GM19025 (cell line): ENCODE measurements around the gene GNL2.

Source experiments
- ATAC-seq: cut with Tn5 transposase; IDR thresholded peaks from one replicate; pipeline ENCODE4 v1.9.1; 2021; ENCODE audit warnings: mild to moderate bottlenecking, low read depth, moderate library complexity; ENCODE audit not compliant: unreplicated experiment

GNL2 gene

DNA sequence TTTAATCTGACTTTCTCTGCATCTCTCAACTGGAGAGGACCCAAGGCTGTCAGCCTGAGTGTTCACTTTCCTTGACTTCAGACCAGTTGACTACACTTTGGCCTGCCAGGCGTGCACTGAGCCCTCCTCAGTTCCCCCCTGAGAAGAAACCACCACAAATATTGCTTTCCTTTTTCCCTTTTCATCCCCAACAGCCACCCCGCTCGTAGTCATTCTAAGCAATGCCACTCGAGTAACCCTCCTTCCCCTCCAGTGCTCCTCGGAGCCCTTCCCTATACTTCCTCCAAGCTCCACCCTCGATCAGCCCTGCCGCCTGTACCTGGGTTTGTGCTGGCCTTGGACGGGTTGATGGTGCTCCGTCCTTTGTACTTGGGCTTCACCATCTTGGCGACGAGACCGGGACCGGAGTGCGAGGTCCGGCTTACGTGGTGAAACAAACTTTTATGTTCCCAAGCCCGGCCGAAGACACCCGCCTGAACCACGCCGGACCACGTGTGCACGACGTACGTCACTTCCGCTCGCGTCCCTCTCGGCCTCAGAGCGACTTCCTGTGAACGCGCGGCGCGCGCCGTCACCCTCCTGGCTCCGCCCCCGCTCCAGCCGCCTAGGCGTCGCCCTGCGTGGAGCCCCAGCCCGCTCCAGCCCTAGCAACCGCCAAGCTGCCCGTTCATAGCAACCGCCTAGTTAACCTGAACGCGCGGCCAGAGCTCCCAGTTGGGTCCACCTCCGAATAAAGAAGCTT, at the start of gene GNL2:
TSS of gene GNL2 (minus strand) at position 498 of the 742 bp plus-strand sequence. CDS start at position 383, 115 bp downstream.
- ATAC-seq: peak; percentile 98

DNA sequence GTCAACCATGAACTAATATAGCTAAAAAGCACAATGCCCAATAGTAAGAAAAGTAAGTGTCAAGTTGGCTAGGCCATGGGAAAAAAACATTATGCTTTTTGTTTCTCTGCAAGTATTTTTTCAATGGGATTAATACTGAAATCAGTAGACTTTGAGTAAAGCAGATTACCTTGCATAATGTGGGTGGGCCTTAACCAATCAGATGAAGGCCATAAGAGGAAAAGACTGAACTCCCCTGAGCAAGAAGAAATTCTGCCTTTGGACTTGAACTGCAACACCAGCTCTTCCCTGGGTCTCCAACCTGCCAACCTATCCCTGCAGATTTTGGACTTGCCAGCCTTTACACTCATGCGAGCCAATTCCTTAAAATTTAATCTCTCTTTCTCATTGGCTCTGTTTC, 45.3 kb upstream of the GNL2 start:
- no peak for ATAC-seq

DNA sequence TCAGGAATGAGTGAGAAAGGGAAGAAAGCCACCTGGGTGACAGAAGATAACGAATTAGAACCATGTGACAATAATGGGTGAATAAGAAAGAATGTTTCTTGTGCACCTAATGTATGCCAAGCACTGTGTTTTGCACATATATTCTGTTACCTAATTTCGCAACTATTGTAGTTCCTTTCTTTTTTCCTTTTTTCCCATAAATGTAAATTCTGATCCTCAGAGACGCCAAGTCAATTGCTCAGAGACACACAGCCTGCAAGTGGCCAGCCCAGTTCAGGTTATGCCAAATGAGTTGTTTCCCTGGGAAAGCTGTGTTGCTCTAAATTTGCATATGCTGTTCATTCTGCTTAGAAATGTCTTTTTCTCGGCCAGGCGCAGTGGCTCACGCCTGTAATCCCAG, 40.7 kb upstream of the GNL2 start:
- no peak for ATAC-seq

DNA sequence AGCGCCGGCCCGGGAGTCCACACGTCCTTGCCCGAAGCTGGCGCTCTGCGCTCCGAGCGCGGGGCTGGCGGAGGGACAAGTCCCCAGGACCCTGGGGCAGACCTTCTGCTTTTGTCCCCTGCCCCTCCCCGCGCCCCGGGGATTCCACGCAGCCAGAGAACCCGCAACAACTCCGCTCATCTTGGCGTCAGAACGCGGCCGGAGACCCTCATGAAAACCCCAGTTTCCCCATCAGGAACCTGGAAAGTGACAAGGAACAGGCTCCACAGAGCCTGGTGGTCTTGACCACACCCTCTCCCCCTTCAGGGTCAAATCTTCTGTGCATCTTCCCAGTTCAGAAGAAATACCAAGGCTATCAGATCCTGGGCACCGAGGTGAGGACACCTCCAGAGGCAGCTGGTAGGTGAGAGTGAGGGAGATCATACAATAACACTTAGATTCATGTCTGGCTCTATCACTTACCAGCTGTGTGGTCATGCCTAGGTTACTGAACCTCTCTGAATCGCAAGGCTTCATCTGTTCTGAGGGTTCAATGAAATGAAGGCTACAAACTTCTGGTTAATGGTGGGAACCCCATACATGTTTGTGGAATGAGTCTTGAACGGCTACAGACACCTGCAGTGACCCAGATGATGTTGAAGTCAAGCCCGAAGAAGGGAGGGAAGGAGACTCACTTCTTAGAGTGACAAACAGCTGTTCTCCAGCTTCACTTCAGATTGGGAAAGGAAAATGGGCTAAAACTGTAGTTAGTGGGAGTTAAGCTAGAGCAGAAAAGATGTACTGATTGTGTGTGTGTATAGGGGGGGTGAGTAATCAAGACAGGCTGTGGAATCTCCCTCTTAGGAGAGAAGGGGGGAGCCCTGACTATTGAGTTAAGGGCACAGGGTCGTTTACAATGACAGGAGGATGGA, 39.5 kb upstream of the GNL2 start:
- ATAC-seq: no peak

DNA sequence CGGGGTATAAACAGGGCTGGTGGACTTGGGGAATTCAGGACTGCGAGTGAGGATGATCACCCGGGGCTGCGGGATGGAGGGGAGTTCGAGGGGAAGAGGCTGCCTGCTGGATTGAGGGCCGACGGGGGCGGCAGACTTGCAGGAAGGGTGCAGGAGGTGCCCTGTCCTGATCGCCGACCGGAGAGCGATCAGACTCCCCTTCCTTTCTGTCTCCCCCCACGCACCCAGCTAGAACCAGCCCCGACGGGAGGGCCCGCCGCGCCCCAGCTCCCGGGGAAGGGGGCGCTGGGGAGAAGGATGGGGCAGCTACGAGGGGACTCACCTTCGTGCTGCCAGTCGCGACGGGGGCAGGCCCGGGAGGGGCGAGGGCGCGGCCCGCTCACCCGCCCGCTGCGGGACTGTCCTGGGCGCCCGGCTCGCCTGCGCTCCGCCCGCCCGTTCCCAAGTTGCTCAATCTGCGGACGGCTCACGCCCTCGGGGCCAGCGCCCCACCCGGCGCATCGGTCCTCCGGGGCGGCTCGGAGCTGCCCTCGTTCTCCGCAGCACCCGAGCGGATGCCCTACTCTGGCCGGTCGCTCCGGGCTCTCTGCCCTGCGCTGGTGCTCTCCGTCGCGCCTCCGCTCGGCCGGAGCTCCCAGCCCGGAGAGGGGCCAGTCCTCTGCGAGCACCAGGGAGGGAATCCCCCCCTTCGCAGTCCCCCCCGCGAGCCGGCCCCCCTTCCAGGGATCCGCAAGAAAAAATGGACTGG, 38.7 kb upstream of the GNL2 start, which contains the start of gene RSPO1:
TSS of gene RSPO1 (minus strand) at position 649 of the 748 bp plus-strand sequence. CDS start 5,231 bp downstream, outside the sequence.
- no peak for ATAC-seq

DNA sequence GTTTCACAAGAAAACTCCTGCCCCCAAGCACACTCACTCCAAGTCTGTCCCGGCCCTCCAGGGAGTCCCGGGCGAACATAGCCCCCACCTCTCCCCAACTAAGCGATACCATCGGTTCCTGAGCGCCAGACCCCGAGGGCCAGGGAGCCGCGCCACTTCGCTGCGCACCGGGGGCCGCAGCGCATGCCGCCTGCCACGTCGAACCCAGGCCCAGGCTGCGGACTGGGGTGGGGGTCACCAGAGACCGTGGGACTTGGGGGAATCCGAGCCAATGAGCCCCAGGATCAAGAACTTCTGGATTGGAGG, 38.2 kb upstream of the GNL2 start:
- ATAC-seq: no peak

DNA sequence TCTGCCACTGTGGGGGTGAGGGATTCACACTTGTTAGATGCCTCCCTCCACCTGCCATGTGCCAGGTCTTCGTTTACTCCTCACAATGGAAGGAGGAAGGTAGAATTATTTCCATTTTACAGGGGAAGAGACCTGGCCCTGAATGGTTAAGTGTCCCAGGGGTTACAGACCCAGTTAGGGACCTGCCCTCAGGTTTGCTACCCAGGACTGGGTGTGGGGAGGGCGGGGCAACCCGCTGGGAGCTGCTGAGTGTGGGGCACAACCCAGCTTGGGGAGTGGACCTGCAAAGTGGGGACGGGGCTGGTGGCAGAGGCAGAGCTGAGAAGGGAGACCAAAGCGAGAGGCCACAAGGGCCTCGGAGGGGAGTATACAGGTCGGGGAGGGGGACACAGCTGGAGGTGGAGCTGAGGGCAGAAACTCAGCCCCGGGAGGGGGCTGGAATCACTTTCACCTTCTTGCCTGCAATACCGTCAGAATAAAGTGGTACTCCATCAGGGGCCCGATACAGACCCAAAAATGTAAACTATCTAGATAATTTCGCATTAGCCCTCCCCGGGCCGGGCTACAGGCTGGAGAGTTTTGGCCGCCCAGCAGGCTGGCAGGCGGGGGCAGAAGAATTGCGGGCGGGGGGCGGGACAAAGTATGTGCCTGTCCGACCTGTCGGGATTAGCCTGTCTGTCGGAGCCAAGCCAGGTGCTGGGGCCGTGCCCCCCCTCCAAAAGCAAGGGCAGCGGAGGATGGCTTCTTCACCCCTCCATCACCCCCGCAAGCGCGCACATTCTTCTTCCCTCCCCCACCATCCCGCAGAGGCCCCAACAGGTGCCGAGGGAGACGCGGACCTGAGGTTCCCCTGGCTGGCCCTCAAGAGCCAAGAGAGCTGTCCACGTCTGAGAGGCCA, 37.6 kb upstream of the GNL2 start:
- ATAC-seq: no peak

DNA sequence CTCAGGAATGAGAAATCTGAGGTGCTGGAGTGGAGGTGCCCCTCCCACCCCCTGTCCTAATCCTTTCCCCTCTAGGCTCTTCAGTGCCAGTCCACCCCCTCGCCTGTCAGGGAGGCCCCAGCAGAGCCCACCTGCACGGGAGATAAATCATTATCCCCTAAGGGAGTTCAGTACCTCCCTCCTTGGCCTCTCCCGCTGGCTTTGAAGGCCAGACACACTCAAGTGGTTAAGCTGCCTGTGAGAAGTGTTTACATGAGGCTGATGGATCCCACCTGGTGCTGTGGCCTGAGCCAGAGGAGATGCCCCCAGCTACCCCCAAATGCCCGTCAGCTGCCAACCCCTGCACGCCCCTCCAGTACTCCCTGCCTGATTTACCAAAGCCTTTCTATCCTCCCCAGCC, 35.3 kb upstream of the GNL2 start:
- ATAC-seq: no peak

DNA sequence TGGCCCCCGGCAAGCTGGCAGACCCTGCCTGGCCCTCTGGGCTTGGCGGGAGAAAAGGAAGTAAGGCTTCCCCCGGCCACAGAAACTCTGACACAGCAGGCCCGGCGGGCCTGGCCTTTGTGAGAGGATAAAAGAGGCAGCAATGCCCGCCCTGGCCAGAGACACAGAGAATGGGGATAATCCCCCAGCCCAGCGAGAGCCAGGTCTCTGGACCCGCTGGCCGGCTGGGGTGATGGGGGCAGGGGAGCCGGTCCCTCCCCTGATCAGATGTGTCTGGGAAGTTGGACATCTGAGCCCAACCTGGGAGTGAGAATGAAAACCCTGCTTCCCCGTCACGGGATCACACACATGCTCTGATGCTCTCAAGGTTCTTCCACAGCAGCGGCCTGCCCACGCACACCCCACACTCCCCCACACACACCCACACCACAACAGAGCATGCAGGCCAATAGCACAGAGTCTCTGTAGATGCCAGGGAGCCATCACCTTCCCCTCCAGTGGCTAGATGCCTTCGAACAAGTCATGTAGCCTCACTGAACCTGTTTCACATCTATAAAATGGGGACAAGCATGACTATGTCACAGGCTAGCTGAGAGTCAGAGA, 34.8 kb upstream of the GNL2 start:
- no peak for ATAC-seq

DNA sequence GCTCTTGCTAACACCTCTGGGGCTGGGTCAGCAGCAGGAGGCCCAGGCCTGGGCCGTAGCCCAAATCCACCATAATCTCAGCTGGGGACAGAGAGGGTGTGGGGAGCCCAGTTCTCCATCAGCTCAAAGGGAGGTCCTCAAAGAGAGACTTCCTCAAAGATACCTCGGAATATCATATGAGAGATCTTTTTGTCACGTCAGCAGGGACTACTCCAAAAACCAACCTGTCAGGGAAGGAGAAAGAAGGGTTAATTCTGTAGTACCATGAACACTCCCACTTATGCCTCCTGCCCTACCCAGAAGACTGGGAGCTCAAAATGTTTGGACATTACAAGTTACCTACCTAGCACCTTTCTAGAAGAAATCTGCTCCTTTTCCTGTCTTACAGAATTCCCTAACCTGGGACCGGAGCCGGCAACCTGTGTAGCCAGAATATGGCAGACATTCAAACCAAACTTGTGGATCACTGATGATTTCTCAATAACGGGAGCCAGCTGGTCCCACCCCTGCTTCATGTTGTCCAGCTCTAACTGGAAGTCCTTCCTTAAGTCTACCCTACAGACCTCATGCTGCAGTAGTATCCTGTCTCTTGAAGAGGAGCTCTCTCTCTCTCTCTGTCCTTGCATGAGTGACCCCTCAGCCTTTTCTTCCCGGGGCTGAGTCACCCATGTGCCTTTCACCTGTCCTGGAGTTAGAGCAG, 34.1 kb upstream of the GNL2 start:
- ATAC-seq: no peak

DNA sequence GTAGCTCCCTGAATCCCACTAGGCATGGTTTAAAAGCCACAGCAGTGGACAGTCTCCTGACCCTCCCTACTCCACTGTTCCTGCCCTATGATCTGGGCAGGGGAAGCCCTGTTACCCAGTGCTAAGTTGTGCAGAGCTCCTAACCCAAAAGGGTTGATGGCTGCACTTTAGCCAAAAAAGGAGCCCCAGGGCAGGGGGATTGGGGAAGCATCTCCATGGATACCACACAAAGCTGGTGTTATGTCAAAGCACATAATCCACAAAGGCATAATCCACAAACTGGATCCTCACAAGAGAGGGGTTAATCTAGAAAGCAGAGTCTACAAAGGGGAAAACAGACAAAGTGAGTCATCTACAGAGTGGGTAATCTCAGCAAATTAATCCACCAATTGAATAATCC, 33.3 kb upstream of the GNL2 start:
- ATAC-seq: no peak

DNA sequence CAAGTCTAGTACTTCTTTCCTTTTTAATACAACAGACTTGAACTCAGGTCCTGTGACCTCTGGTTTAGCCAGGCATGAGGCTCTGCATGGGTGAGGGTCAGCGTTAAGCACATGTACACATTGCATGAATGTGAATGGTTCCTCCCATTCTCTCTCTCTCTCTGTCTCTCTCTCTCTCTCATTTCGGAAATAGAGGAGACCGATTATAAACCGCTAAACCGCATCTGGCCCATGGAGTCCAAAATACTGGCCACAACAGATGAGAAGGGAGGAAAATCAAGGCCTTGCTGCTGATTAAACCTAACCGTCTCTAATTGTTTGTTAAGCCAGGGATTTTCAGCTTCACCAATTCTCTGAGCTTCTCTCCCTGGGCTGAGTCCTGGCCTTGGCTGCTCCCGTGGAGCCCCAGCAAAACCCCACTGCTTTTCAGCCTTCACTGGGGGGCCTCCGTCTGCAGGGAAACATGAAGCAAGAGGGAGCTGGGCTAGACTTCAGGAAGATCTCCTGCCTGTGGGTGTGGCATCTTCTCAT, 32.4 kb upstream of the GNL2 start:
- ATAC-seq: no peak

DNA sequence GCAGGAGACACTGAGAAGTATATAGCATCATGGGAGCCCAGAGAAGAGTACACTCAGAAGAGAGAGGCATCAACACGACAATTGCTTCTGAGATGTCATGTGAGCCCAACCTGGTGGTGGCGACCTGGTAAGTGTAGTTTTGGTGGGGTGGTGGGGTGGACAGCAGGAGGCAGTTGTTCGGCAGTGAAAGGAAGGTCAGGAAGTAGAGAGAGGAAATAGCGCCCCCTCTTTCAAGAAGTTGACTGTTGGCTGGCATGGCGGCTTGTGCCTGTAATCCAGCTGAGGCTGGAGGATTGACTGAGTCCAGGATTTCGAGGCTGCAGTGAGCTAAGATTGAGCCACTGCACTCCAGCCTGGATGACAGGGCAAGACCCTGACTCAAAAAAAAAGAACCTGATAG, 26.4 kb upstream of the GNL2 start:
- ATAC-seq: no peak

DNA sequence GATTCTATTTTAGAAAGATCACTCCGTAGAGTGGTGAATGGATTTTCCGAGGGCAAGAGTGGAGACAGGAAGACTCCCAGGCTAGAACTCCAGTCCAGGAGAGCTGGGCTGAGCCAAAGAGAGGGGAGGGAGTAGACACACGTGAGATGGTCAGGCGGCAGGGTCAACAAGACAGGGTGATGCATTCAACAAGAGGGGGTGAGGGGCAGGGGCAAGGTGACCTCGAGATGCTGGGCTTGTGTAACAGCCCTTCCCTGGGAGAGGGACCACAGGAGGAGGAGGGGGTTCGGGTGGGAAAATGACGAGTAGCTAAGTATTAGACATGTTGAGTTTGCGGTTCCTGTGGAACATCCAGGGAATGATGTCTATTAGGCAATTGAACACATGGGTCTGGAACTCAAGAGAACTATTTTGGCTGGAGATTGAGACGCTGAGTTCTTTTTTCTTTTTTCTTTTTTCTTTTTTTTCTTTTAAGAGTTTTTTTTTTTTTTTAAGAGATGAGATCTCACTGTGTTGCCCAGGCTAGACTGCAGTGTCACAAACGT, 25.7 kb upstream of the GNL2 start:
- no peak for ATAC-seq

DNA sequence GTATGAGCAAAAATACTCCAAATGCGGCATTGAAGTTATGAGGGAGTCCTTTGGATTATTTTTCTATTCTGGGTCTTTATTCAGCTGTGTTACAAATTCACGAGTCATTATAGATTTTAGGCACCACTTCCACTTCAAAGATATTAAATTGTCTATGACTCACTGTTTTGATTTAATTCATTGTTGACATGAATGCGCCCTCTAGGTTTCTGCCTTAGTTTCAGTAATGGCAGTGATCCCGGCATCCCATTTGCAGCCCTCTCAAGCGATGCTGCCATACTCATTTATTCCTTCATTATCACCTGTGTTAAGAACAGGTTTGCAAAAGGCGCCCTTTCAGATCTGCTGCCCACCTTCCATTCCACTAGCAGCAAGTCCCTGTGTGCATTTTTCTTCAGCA, 25.0 kb upstream of the GNL2 start:
- ATAC-seq: no peak

DNA sequence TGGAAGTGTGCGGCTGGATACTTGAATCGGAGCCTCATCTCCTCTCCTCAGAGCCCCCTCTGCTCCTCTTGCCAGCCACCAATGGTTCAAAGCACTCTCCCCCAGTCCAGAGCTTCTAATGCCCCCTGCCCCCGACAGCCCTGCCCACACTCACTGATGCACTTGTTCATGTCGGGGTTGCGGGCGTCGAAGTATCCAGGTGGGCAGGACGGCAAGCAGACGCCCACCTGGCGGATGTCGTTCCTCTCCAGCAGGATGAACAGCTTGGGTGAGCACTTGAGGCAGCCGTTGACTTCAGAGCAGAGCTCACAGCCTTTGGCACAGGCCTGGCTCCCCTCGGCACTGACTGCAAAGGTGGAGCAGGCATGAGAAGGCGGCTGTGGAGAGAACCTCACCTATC, 20.6 kb upstream of the GNL2 start:
- ATAC-seq: no peak

DNA sequence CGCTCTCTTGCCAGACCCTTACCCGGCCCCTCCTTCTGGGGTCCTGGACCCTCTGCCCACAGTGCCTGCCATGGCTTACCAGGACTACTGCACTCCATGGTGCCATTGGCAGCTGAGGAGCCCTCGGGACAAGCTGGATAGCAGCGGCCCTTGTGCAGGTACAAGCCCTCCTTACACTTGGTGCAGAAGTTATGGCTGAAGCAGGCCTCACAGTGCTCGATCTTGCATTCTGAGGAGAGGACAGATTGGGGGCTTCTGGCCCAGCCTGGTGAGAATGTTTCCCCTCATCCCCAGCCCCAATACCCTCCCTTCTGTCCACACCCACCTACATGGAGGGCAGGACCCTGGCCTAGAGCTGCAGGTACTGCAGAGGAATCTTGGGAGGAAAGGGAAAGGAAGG, 18.4 kb upstream of the GNL2 start:
- no peak for ATAC-seq

DNA sequence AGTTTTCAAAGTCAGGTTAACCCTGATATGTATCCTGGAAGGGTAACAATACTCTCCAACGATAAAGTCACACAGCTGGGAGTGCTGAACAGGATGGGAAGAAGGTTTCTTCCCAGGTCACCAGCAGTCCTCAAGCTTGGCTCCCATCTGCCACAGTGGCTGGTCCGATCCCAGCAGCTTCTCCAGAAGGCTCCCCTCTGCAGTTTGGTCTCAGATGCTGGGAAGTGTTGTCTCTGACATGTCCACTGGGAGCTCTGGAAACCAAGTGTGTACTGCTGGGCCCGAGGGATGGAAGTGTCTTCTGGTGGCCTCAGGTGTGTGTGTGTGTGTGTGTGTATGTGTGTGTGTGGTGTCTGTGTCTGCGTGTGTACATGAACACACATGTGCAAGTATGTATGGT, 16.4 kb upstream of the GNL2 start:
- no peak for ATAC-seq

DNA sequence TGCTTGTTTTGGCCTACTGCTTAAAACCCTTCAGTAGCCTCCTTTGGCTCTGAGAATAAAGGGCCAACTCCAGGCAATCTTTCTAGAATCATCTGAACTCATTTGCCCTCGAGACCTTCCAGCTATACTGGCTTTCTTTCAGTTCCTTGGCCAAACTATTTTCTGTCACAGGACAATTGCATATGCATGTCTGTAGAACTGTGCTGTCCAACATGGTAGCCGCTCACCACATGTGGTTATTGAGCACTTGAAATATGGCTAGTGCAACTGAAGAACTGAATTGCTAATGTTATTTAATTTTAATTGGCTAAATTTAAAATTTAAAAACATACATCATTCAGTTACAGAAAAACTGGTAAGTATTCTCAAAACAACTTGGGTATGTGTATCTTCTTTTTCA, 14.3 kb upstream of the GNL2 start:
- no peak for ATAC-seq
